GM21526 (cell line): ENCODE results near the gene ASPHD2.

Experiments used
- ATAC-seq: cut with Tn5 transposase; IDR thresholded peaks from one replicate; pipeline ENCODE4 v1.9.1; 2021; ENCODE audit warnings: moderate library complexity; ENCODE audit not compliant: unreplicated experiment, low FRiP score

ASPHD2 gene

DNA sequence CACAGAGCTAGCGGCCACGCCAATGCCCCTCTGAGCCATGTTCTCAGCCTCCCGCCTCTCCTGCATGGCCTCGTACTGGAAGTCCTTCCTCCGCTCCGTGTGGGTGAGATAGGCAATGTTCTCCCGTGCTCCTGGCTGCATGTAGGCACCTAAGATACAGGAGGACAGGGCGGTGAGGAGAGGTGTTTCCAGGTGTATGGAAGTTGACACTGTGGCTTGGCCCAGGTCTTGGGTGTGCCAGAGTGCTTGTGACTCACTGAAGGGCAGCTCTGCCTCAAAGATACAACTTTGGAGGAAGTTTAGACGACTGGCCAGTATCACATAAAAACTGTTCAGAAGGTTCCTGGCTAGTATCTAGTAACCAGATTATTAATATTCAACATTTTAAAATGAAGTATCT, 63.2 kb downstream of the ASPHD2 start:
- ATAC-seq = no peak

DNA sequence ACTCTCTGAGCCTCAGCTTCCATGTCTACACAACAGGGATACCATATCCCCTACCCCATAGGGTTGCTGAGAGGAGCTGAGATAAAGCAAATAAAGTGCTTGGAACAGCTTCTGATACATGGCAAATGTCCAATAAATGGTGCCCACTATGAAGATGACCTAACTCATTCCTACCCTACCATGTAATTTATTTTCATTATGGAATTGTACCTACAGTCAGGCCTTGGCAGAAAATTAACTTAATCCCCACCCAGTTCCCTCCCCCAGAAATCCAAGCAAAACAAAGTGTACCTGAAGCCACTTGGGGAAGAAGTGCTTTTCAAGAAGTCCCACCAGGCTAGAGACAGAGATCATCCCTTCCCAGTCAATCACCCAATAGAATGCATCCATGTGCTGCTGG, 65.4 kb downstream of the ASPHD2 start:
- ATAC-seq = no peak
